Measurements from ENCODE around the gene REPIN1. TPM values are rescaled to one million over a fixed set of nuclear protein-coding genes. Genes with fewer than 3 reads are reported as not detected.

REPIN1 gene
- total and polyA plus RNA-seq, 4 donors: 17.1 to 118 (median 55.1) TPM

- peak; percentile 59 to 60 for TF ChIP-seq HNF4A (conservative IDR thresholded peaks at IDR 0.05)
- TF ChIP-seq MAX (IDR thresholded peaks at IDR 0.05): no peak
- TF ChIP-seq RXRA (IDR thresholded peaks at IDR 0.05): peak; percentile 20 to 21
- no peaks in the 10 kb centered on the region for H3K27me3 ChIP-seq (ENCODE audit: control insufficient read depth in 4 of 4, insufficient read depth in 4 of 4, low read length in 3 of 4)
- no peak overlapping the region for H3K9ac ChIP-seq (ENCODE audit: low read depth in 1 of 2, low read length in 2 of 2)
- no peak overlapping the region for H3K27ac ChIP-seq (ENCODE audit: low read depth in 1 of 2, low read length in 2 of 2)
- peaks cover 0 to 16% (median 10%) of the 10 kb centered on the region in 4 donors for H3K4me1 ChIP-seq (ENCODE audit: control insufficient read depth in 4 of 4, insufficient read depth in 4 of 4, low read length in 3 of 4)
- DNase-seq (ENCODE audit: low spot score): no peak
- no peaks in the 10 kb centered on the region for H3K9me3 ChIP-seq (ENCODE audit: control insufficient read depth in 4 of 4, low read length in 3 of 4)
- no peak overlapping the region for H3K4me3 ChIP-seq (ENCODE audit: low read depth in 1 of 3, low read length in 3 of 3)
- 89% methylated on average over 19 of the region's 19 CpGs for WGBS
- H3K36me3 ChIP-seq (ENCODE audit: control insufficient read depth in 4 of 4, insufficient read depth in 3 of 4, low read depth in 1 of 4, low read length in 3 of 4): no peaks in the 10 kb centered on the region
Observed at GRCh38 chr7:150415161-150416153, 46.8 kb downstream of the REPIN1 start.

- peaks cover 0 to 23% (median 15%) of the 10 kb centered on the region in 4 donors for H3K4me1 ChIP-seq (ENCODE audit: control insufficient read depth in 4 of 4, insufficient read depth in 4 of 4, low read length in 3 of 4)
- 98% methylated on average over 10 of the region's 10 CpGs for WGBS
- DNase-seq (ENCODE audit: low spot score): no peak
Observed at GRCh38 chr7:150417239-150417638, 48.6 kb downstream of the REPIN1 start.

GRCh38 chr7:150417863-150418262, 49.2 kb downstream of the REPIN1 start:
- TF ChIP-seq RAD21 (IDR thresholded peaks at IDR 0.05) (peak in 1 of 2 donors; percentile 9), FOXA2 (IDR thresholded peaks at IDR 0.05) (no peak)
- no peak for DNase-seq (ENCODE audit: low spot score)

More at GRCh38 chr7:150417239-150417638, 48.6 kb downstream of the REPIN1 start:
- no peak for TF ChIP-seq HNF4G (IDR thresholded peaks at IDR 0.05)
- no peak for TF ChIP-seq RXRA (IDR thresholded peaks at IDR 0.05)
- no peak for TF ChIP-seq RAD21 (IDR thresholded peaks at IDR 0.05)
- Histone ChIP-seq H3K36me3 (ENCODE audit: control insufficient read depth in 4 of 4, insufficient read depth in 3 of 4, low read depth in 1 of 4, low read length in 3 of 4) (no peaks in the 10 kb centered on the region), H3K27ac (ENCODE audit: low read depth in 1 of 2, low read length in 2 of 2) (no peak overlapping the region), H3K4me3 (ENCODE audit: low read depth in 1 of 3, low read length in 3 of 3) (no peak overlapping the region), H3K9me3 (ENCODE audit: control insufficient read depth in 4 of 4, low read length in 3 of 4) (no peaks in the 10 kb centered on the region), H3K9ac (ENCODE audit: low read depth in 1 of 2, low read length in 2 of 2) (no peak overlapping the region), H3K27me3 (ENCODE audit: control insufficient read depth in 4 of 4, insufficient read depth in 4 of 4, low read length in 3 of 4) (no peaks in the 10 kb centered on the region)

GRCh38 chr7:150420242-150420641, 51.6 kb downstream of the REPIN1 start:
- WGBS: 86% methylated on average over 2 of the region's 2 CpGs
- no peaks in the 10 kb centered on the region for H3K9me3 ChIP-seq (ENCODE audit: control insufficient read depth in 4 of 4, low read length in 3 of 4)
- H3K9ac ChIP-seq (ENCODE audit: low read depth in 1 of 2, low read length in 2 of 2): no peak overlapping the region
- no peaks in the 10 kb centered on the region for H3K27me3 ChIP-seq (ENCODE audit: control insufficient read depth in 4 of 4, insufficient read depth in 4 of 4, low read length in 3 of 4)
- H3K4me1 ChIP-seq (ENCODE audit: control insufficient read depth in 4 of 4, insufficient read depth in 4 of 4, low read length in 3 of 4): peaks cover 0 to 19% (median 12%) of the 10 kb centered on the region in 4 donors
- H3K27ac ChIP-seq (ENCODE audit: low read depth in 1 of 2, low read length in 2 of 2): no peak overlapping the region
- DNase-seq (ENCODE audit: low spot score): no peak
- H3K36me3 ChIP-seq (ENCODE audit: control insufficient read depth in 4 of 4, insufficient read depth in 3 of 4, low read depth in 1 of 4, low read length in 3 of 4): no peaks in the 10 kb centered on the region
- no peak overlapping the region for H3K4me3 ChIP-seq (ENCODE audit: low read depth in 1 of 3, low read length in 3 of 3)
- TF ChIP-seq EGR1 (IDR thresholded peaks at IDR 0.05; ENCODE audit: low read depth in 2 of 2) (no peak), HNF4A (conservative IDR thresholded peaks at IDR 0.05) (no peak), RAD21 (IDR thresholded peaks at IDR 0.05) (no peak), CTCF (IDR thresholded peaks at IDR 0.05; ENCODE audit: low read depth, low read length, missing input control) (no peak), TAF1 (conservative IDR thresholded peaks at IDR 0.05) (no peak), ATF3 (IDR thresholded peaks at IDR 0.05) (no peak), HNF4G (IDR thresholded peaks at IDR 0.05) (no peak), REST (IDR thresholded peaks at IDR 0.05) (no peak), JUND (IDR thresholded peaks at IDR 0.05) (no peak), YY1 (IDR thresholded peaks at IDR 0.05) (no peak), NR2F2 (IDR thresholded peaks at IDR 0.05) (no peak), SP1 (IDR thresholded peaks at IDR 0.05) (no peak), FOXA1 (IDR thresholded peaks at IDR 0.05) (no peak), MAX (IDR thresholded peaks at IDR 0.05) (no peak), RXRA (IDR thresholded peaks at IDR 0.05) (no peak)

More at GRCh38 chr7:150417863-150418262, 49.2 kb downstream of the REPIN1 start:
- H3K27me3 ChIP-seq (ENCODE audit: control insufficient read depth in 4 of 4, insufficient read depth in 4 of 4, low read length in 3 of 4): no peaks in the 10 kb centered on the region
- no peaks in the 10 kb centered on the region for H3K9me3 ChIP-seq (ENCODE audit: control insufficient read depth in 4 of 4, low read length in 3 of 4)
- 98% methylated on average over 6 of the region's 6 CpGs for WGBS
- H3K36me3 ChIP-seq (ENCODE audit: control insufficient read depth in 4 of 4, insufficient read depth in 3 of 4, low read depth in 1 of 4, low read length in 3 of 4): no peaks in the 10 kb centered on the region
- H3K27ac ChIP-seq (ENCODE audit: low read depth in 1 of 2, low read length in 2 of 2): no peak overlapping the region
- H3K9ac ChIP-seq (ENCODE audit: low read depth in 1 of 2, low read length in 2 of 2): no peak overlapping the region
- no peak overlapping the region for H3K4me3 ChIP-seq (ENCODE audit: low read depth in 1 of 3, low read length in 3 of 3)
- H3K4me1 ChIP-seq (ENCODE audit: control insufficient read depth in 4 of 4, insufficient read depth in 4 of 4, low read length in 3 of 4): peaks cover 0 to 23% (median 15%) of the 10 kb centered on the region in 4 donors
